ES-I3 (cell line): Measurements from ENCODE around the gene RAD23B.
"Not testable (repeated sequence)": the region's sequence is repeated elsewhere in the genome, so short reads cannot be mapped to it uniquely, and the experiment has no call there.

Experiments used
- H3K36me3 ChIP-seq: 2 replicates; pipeline ENCODE4 v1.6.1; 2013; ENCODE audit warnings: mild to moderate bottlenecking, low read length, control low read depth, moderate library complexity; ENCODE audit not compliant: insufficient read depth
- H3K4me1 ChIP-seq: 2 replicates; pipeline ENCODE4 v1.6.1; 2013; ENCODE audit warnings: mild to moderate bottlenecking, control low read depth, low read length; ENCODE audit not compliant: insufficient read depth
- H3K9ac ChIP-seq: 2 replicates; pipeline ENCODE4 v1.6.1; 2013; ENCODE audit warnings: low read depth, mild to moderate bottlenecking, low read length, moderate library complexity
- H3K9me3 ChIP-seq: 2 replicates; pipeline ENCODE4 v1.6.1; 2013; ENCODE audit warnings: mild to moderate bottlenecking, low read length, moderate library complexity; ENCODE audit not compliant: control insufficient read depth, insufficient read depth

RAD23B gene

GRCh38 chr9:107293543-107294085 lies 10.5 kb downstream of the RAD23B start:
- no peaks in the 10 kb centered on the region for H3K36me3 ChIP-seq
- H3K9me3 ChIP-seq = no peaks in the 10 kb centered on the region
- peaks cover 24% of the 10 kb centered on the region for H3K4me1 ChIP-seq
- H3K9ac ChIP-seq = no peak overlapping the region

GRCh38 chr9:107294756-107295155 lies 11.7 kb downstream of the RAD23B start:
- no peaks in the 10 kb centered on the region for H3K9me3 ChIP-seq
- H3K9ac ChIP-seq = no peak overlapping the region
- H3K4me1 ChIP-seq = peaks cover 24% of the 10 kb centered on the region
- no peaks in the 10 kb centered on the region for H3K36me3 ChIP-seq

- Histone ChIP-seq H3K9ac (no peak overlapping the region), H3K36me3 (no peaks in the 10 kb centered on the region), H3K4me1 (peaks cover 13% of the 10 kb centered on the region), H3K9me3 (no peaks in the 10 kb centered on the region)
Measured at GRCh38 chr9:107295995-107296394, 12.9 kb downstream of the RAD23B start.

GRCh38 chr9:107296592-107296991 lies 13.5 kb downstream of the RAD23B start:
- not testable (repeated sequence) for H3K9ac ChIP-seq, H3K36me3 ChIP-seq, H3K9me3 ChIP-seq
- H3K4me1 ChIP-seq = peaks cover 12% of the 10 kb centered on the region

- Histone ChIP-seq H3K9ac (no peak overlapping the region), H3K4me1 (peaks cover 9% of the 10 kb centered on the region), H3K36me3 (no peaks in the 10 kb centered on the region), H3K9me3 (no peaks in the 10 kb centered on the region)
Measured at GRCh38 chr9:107299437-107299836, 16.4 kb downstream of the RAD23B start.

- no peaks in the 10 kb centered on the region for H3K4me1 ChIP-seq
- no peaks in the 10 kb centered on the region for H3K9me3 ChIP-seq
- peaks cover 4% of the 10 kb centered on the region for H3K36me3 ChIP-seq
- H3K9ac ChIP-seq = no peak overlapping the region
Measured at GRCh38 chr9:107306308-107306707, 23.2 kb downstream of the RAD23B start.

- H3K4me1 ChIP-seq = no peaks in the 10 kb centered on the region
Measured at GRCh38 chr9:107307331-107307730, 24.3 kb downstream of the RAD23B start.

GRCh38 chr9:107308461-107308860 lies 25.4 kb downstream of the RAD23B start:
- H3K9ac ChIP-seq = no peak overlapping the region
- peaks cover 9% of the 10 kb centered on the region for H3K36me3 ChIP-seq

More at GRCh38 chr9:107307331-107307730, 24.3 kb downstream of the RAD23B start:
- no peak overlapping the region for H3K9ac ChIP-seq
- peaks cover 7% of the 10 kb centered on the region for H3K36me3 ChIP-seq
- H3K9me3 ChIP-seq = no peaks in the 10 kb centered on the region

GRCh38 chr9:107309271-107309670 lies 26.2 kb downstream of the RAD23B start:
- H3K9me3 ChIP-seq = no peaks in the 10 kb centered on the region
- H3K4me1 ChIP-seq = no peaks in the 10 kb centered on the region; the same call in 1 of the 2 replicates
- H3K36me3 ChIP-seq = peaks cover 13% of the 10 kb centered on the region
- H3K9ac ChIP-seq = no peak overlapping the region

More at GRCh38 chr9:107308461-107308860, 25.4 kb downstream of the RAD23B start:
- Histone ChIP-seq H3K9me3 (no peaks in the 10 kb centered on the region), H3K4me1 (no peaks in the 10 kb centered on the region; the same call in 1 of the 2 replicates)

- Histone ChIP-seq H3K9ac (no peak overlapping the region), H3K36me3 (peaks cover 17% of the 10 kb centered on the region)
Measured at GRCh38 chr9:107312376-107313050, 29.4 kb downstream of the RAD23B start.

GRCh38 chr9:107313555-107314096 lies 30.5 kb downstream of the RAD23B start:
- Histone ChIP-seq H3K4me1 (no peaks in the 10 kb centered on the region; the same call in 1 of the 2 replicates), H3K9me3 (no peaks in the 10 kb centered on the region), H3K36me3 (peaks cover 14% of the 10 kb centered on the region), H3K9ac (no peak overlapping the region)

More at GRCh38 chr9:107312376-107313050, 29.4 kb downstream of the RAD23B start:
- Histone ChIP-seq H3K9me3 (no peaks in the 10 kb centered on the region), H3K4me1 (no peaks in the 10 kb centered on the region; the same call in 1 of the 2 replicates)

- Histone ChIP-seq H3K4me1 (no peaks in the 10 kb centered on the region; the same call in 1 of the 2 replicates), H3K9me3 (no peaks in the 10 kb centered on the region), H3K9ac (no peak overlapping the region), H3K36me3 (peaks cover 14% of the 10 kb centered on the region)
Measured at GRCh38 chr9:107314763-107315162, 31.7 kb downstream of the RAD23B start.

- Histone ChIP-seq H3K4me1 (no peaks in the 10 kb centered on the region; the same call in 1 of the 2 replicates), H3K36me3 (peaks cover 13% of the 10 kb centered on the region), H3K9me3 (no peaks in the 10 kb centered on the region), H3K9ac (no peak overlapping the region)
Measured at GRCh38 chr9:107316795-107317661, 33.9 kb downstream of the RAD23B start.

- peaks cover 18% of the 10 kb centered on the region for H3K36me3 ChIP-seq
- H3K4me1 ChIP-seq = no peaks in the 10 kb centered on the region
- no peaks in the 10 kb centered on the region for H3K9me3 ChIP-seq
- no peak overlapping the region for H3K9ac ChIP-seq
Measured at GRCh38 chr9:107322643-107323042, 39.6 kb downstream of the RAD23B start.
